WERI-Rb-1 (cell line): ENCODE data around the gene HDAC9.
"Not testable (repeated sequence)": the region's sequence is repeated elsewhere in the genome, so short reads cannot be mapped to it uniquely, and the experiment has no call there.

Source experiments
- DNase-seq: peaks from one replicate; pipeline ENCODE4 v3.0.0-alpha.2; 2020
- H3K27ac ChIP-seq: fragments of 250-450 bp; sonication (Bioruptor Pico); 2 replicates; pipeline ENCODE4 v1.5.1; 2020; ENCODE audit warnings: mild to moderate bottlenecking, moderate library complexity
- H3K27me3 ChIP-seq: fragments of 250-450 bp; sonication (Bioruptor Pico); 2 replicates; pipeline ENCODE4 v1.5.1; 2021; ENCODE audit warnings: mild to moderate bottlenecking, low read depth, moderate library complexity; ENCODE audit not compliant: insufficient read depth, severe bottlenecking
- H3K36me3 ChIP-seq: fragments of 250-450 bp; sonication (Bioruptor Pico); 2 replicates; pipeline ENCODE4 v1.5.1; 2020; ENCODE audit warnings: mild to moderate bottlenecking, moderate library complexity
- H3K4me3 ChIP-seq: 2 replicates; pipeline ENCODE4 v1.5.1; 2011; ENCODE audit warnings: low read depth, mild to moderate bottlenecking, control low read depth, low read length
- H3K9me3 ChIP-seq: fragments of 250-450 bp; sonication (Bioruptor Pico); 2 replicates; pipeline ENCODE4 v1.5.1; 2021; ENCODE audit warnings: mild to moderate bottlenecking, moderate library complexity; ENCODE audit not compliant: severe bottlenecking
- CTCF ChIP-seq: IDR thresholded peaks from 2 replicates; pipeline ENCODE4 v1.5.1; 2011; ENCODE audit warnings: low read depth, mild to moderate bottlenecking, control low read depth, inconsistent platforms, low read length

HDAC9 gene

GRCh38 chr7:18958627-18959026 lies 463.1 kb downstream of the HDAC9 start:
- Histone ChIP-seq H3K9me3 (no peaks in the 10 kb centered on the region), H3K27me3 (no peaks in the 10 kb centered on the region), H3K4me3 (no peak overlapping the region), H3K36me3 (no peaks in the 10 kb centered on the region), H3K27ac (no peak overlapping the region)
- no peak for DNase-seq
- no peak for TF ChIP-seq CTCF

- Histone ChIP-seq H3K4me3 (no peak overlapping the region), H3K27ac (no peak overlapping the region), H3K9me3 (no peaks in the 10 kb centered on the region), H3K27me3 (no peaks in the 10 kb centered on the region), H3K36me3 (no peaks in the 10 kb centered on the region)
- DNase-seq: no peak
- no peak for TF ChIP-seq CTCF
Measured at GRCh38 chr7:18960725-18961124, 465.2 kb downstream of the HDAC9 start.

GRCh38 chr7:18962031-18962430 lies 466.5 kb downstream of the HDAC9 start:
- Histone ChIP-seq H3K27ac (no peak overlapping the region), H3K27me3 (no peaks in the 10 kb centered on the region), H3K36me3 (no peaks in the 10 kb centered on the region), H3K9me3 (no peaks in the 10 kb centered on the region), H3K4me3 (no peak overlapping the region)
- no peak for TF ChIP-seq CTCF
- no peak for DNase-seq

GRCh38 chr7:18965657-18966056 lies 470.1 kb downstream of the HDAC9 start:
- H3K36me3 ChIP-seq: no peaks in the 10 kb centered on the region
- H3K4me3 ChIP-seq: no peak overlapping the region
- H3K9me3 ChIP-seq: no peaks in the 10 kb centered on the region
- H3K27me3 ChIP-seq: no peaks in the 10 kb centered on the region
- no peak overlapping the region for H3K27ac ChIP-seq
- DNase-seq: no peak
- no peak for TF ChIP-seq CTCF

GRCh38 chr7:18967755-18968154 lies 472.2 kb downstream of the HDAC9 start:
- not testable (repeated sequence) for H3K4me3 ChIP-seq, H3K9me3 ChIP-seq, H3K27ac ChIP-seq

GRCh38 chr7:18971839-18972238 lies 476.3 kb downstream of the HDAC9 start:
- Histone ChIP-seq H3K9me3 (no peaks in the 10 kb centered on the region), H3K4me3 (no peak overlapping the region), H3K27me3 (no peaks in the 10 kb centered on the region), H3K36me3 (no peaks in the 10 kb centered on the region), H3K27ac (no peak overlapping the region)
- TF ChIP-seq CTCF: no peak
- no peak for DNase-seq

More at GRCh38 chr7:18967755-18968154, 472.2 kb downstream of the HDAC9 start:
- not testable (repeated sequence) for DNase-seq, H3K27me3 ChIP-seq, H3K36me3 ChIP-seq
